NCI-H1105 treated with DMSO at 0.1 percent for 48 hours (cell line): ENCODE measurements around the gene MIEF1.

ENCODE experiments used
- DNase-seq: peaks from one replicate; lab custom pipeline; 2025; lab: John Stamatoyannopoulos, UW

MIEF1 gene

GRCh38 chr22:39558254-39558727 lies 56.2 kb downstream of the MIEF1 start:
- no peak for DNase-seq

GRCh38 chr22:39558950-39559349 lies 56.9 kb downstream of the MIEF1 start:
- DNase-seq = no peak

GRCh38 chr22:39559456-39560105 lies 57.5 kb downstream of the MIEF1 start:
- no peak for DNase-seq

- no peak for DNase-seq
Measured at GRCh38 chr22:39560127-39560526, 58.0 kb downstream of the MIEF1 start.

DNA sequence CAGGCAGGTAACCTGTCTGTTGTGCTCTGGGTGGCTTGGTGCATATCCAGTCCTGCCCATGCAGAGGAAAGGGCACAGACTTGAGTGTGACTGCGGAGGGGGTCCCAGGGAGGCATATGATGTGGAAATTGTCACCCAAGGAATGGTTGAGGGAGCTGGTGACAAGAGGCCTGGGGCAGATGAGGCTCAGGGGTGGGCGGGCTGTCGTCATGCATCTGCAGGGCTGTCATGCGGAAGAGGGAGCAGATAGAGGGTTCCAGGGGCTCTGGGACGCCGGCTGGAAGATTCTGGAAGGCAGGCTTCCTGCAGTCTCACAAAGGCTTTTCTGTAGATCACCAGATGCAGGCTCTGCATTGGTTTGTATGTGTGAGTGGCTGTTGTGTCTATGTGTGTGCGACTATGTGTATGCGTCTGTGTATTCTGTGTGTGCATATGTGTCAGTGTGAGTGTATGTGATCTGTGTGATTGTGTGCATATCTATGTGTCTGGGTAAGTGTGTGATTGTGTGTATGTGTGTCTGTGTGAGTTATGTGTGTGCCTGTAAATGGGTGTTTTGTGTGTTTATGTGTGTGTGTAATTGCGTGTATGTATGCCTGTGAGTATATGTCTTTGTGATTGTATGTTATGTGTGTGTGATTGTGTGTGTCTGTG lies 60.9 kb downstream of the MIEF1 start:
- no peak for DNase-seq

DNA sequence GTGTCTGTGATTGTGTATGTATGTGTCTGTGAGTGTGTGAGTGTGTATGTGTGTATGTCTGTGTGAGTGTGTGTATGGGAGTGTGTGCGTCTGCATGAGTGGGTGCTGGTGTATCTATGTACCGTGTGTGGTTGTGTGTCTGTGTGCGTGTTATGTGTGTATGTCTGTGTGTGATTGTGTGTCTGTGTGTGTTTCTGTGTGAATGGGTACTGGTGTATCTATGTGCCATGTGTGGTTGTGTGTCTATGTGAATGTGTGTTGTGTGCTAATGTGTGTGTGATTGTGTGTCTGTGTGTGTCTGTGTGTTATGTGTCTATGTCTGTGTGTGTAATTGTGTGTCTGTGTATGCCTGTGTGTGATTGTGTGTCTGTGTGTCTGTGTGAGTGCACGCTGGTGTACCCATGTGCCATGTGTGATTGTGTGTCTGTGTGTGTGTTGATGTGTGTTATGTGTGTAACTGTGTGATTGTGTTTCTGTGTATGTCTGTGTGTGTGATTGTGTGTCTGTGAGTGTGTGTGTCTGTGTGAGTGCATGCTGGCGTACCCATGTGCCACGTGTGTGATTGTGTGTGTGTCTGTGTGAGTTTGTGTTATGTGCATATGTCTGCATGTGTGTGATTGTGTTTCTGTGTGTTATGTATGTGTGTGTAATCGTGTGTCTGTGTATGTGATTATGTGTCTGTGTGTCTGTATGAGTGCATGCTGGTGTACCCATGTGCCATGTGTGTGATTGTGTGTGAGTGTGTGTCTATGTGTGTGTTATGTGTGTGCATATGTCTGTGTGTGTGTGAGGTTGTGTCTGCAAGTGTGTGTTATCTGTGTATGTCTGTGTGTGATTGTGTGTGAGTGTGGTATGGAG lies 61.7 kb downstream of the MIEF1 start:
- DNase-seq = no peak

DNA sequence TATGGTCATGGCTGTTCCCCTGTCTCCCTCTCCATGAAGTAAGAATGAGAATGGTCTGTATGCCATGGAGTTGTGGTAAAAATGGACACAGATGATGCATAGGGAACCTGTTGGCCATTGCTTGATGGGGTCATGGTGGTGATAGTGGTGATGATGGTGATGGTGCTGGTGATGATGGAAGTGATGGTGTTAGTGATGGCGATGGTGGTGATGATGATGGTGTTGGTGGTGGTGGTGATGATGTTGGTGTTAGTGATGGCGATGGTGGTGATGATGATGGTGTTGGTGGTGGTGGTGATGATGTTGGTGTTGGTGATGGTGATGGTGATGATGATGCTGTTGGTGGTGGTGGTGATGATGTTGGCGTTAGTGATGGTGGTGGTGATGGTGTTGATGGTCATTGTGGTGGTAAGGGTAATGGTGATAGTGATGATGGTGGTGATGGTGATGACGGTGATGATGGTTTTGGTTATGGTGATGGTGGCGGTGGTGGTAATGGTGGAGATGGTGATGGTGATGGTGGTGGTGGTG lies 63.4 kb downstream of the MIEF1 start:
- DNase-seq = no peak

- no peak for DNase-seq
Measured at GRCh38 chr22:39567135-39567946, 65.3 kb downstream of the MIEF1 start.
